ENCODE measurements around the gene PM20D1.
"Not testable (repeated sequence)": the region's sequence is repeated elsewhere in the genome, so short reads cannot be mapped to it uniquely, and the experiment has no call there.

PM20D1 gene

GRCh38 chr1:205849619-205850355 is at the start of gene PM20D1:
Gene PM20D1 (minus strand): TSS chr1:205850132. CDS start chr1:205850072, 60 bp downstream.
- no peak for DNase-seq (ENCODE audit: low read depth)

- DNase-seq (ENCODE audit: low read depth) = no peak
Measured at GRCh38 chr1:205896351-205896750, 46.4 kb upstream of the PM20D1 start.

- not testable (repeated sequence) for DNase-seq (ENCODE audit: low read depth)
Measured at GRCh38 chr1:205894119-205894518, 44.2 kb upstream of the PM20D1 start.

- DNase-seq (ENCODE audit: low read depth) = not testable (repeated sequence)
Measured at GRCh38 chr1:205892175-205892574, 42.2 kb upstream of the PM20D1 start.

- DNase-seq (ENCODE audit: low read depth) = not testable (repeated sequence)
Measured at GRCh38 chr1:205891481-205891880, 41.5 kb upstream of the PM20D1 start.

GRCh38 chr1:205890631-205891030 is 40.7 kb upstream of the PM20D1 start:
- not testable (repeated sequence) for DNase-seq (ENCODE audit: low read depth)

GRCh38 chr1:205889706-205890105 is 39.8 kb upstream of the PM20D1 start:
- DNase-seq (ENCODE audit: low read depth) = peak; percentile 86

- not testable (repeated sequence) for DNase-seq (ENCODE audit: low read depth)
Measured at GRCh38 chr1:205889006-205889405, 39.1 kb upstream of the PM20D1 start.

- DNase-seq (ENCODE audit: low read depth) = no peak
Measured at GRCh38 chr1:205883792-205884191, 33.9 kb upstream of the PM20D1 start.

GRCh38 chr1:205880923-205881322 is 31.0 kb upstream of the PM20D1 start:
- no peak for DNase-seq (ENCODE audit: low read depth)

- DNase-seq (ENCODE audit: low read depth) = no peak
Measured at GRCh38 chr1:205879974-205880373, 30.0 kb upstream of the PM20D1 start.

- DNase-seq (ENCODE audit: low read depth) = no peak
Measured at GRCh38 chr1:205878026-205878425, 28.1 kb upstream of the PM20D1 start.

GRCh38 chr1:205873148-205873547 is 23.2 kb upstream of the PM20D1 start:
- not testable (repeated sequence) for DNase-seq (ENCODE audit: low read depth)

- DNase-seq (ENCODE audit: low read depth) = no peak
Measured at GRCh38 chr1:205870236-205870635, 20.3 kb upstream of the PM20D1 start.

GRCh38 chr1:205861540-205861939 is 11.6 kb upstream of the PM20D1 start:
- DNase-seq (ENCODE audit: low read depth) = no peak

- no peak for DNase-seq (ENCODE audit: low read depth)
Measured at GRCh38 chr1:205858141-205858961, 8.4 kb upstream of the PM20D1 start.

GRCh38 chr1:205857501-205857900 is 7.6 kb upstream of the PM20D1 start:
- DNase-seq (ENCODE audit: low read depth) = not testable (repeated sequence)

- DNase-seq (ENCODE audit: low read depth) = no peak
Measured at GRCh38 chr1:205856433-205856832, 6.5 kb upstream of the PM20D1 start.

- DNase-seq (ENCODE audit: low read depth) = no peak
Measured at GRCh38 chr1:205852969-205853368, 3.0 kb upstream of the PM20D1 start.

GRCh38 chr1:205851993-205852392 is 2.1 kb upstream of the PM20D1 start:
- DNase-seq (ENCODE audit: low read depth) = no peak

- no peak for DNase-seq (ENCODE audit: low read depth)
Measured at GRCh38 chr1:205843036-205843859, 6.7 kb downstream of the PM20D1 start.

GRCh38 chr1:205842229-205842628 is 7.7 kb downstream of the PM20D1 start:
- DNase-seq (ENCODE audit: low read depth) = no peak

All from HS-5 (cell line).